CD4-positive, alpha-beta T cell (primary cell): ENCODE results near the gene SFXN5. TPM values are rescaled to one million over a fixed set of nuclear protein-coding genes. Genes with fewer than 3 reads are reported as not detected.

Source experiments
- ATAC-seq: fragments of 200-7000 bp; cut with Tn5 transposase; one replicate; pipeline ENCODE4 v1.10.0; 2022; ENCODE audit warnings: mild to moderate bottlenecking; ENCODE audit not compliant: poor library complexity
- CTCF ChIA-PET: fragments of 350-600 bp; sonication (Branson Sonifier 250); formaldehyde crosslinking; loops from one replicate; lab custom pipeline; 2021; ENCODE audit warnings: antibody characterized with exemption, inconsistent platforms; lab: Charles Lee
- POLR2A ChIA-PET: fragments of 350-600 bp; sonication (Branson Sonifier 250); formaldehyde crosslinking; loops from one replicate; lab custom pipeline; 2021; ENCODE audit warnings: antibody characterized with exemption, inconsistent platforms; lab: Charles Lee
- DNase-seq, 14 experiments: peaks; one replicate each; pipeline ENCODE4 v3.0.0-alpha.2; 2013 to 2020; ENCODE audit warnings: mixed read lengths in 2 of 14
- H3K27ac ChIP-seq, 2 donors: one replicate each; pipeline versions ENCODE4 v1.5.1 to v1.7.0; 2013; ENCODE audit warnings: low read length in 2 of 2, low read depth in 1 of 2, mild to moderate bottlenecking in 1 of 2
- H3K27me3 ChIP-seq, 2 experiments: 1 replicate in 1 of 2; 2 replicates in 1 of 2; pipeline versions ENCODE4 v1.6.1 to v1.7.0; 2013; ENCODE audit warnings: low read length in 2 of 2, control low read depth in 1 of 2, mild to moderate bottlenecking in 1 of 2, moderate library complexity in 1 of 2; ENCODE audit not compliant: insufficient read depth in 2 of 2, control insufficient read depth in 1 of 2
- H3K36me3 ChIP-seq: one replicate; pipeline ENCODE4 v1.6.1; 2013; ENCODE audit warnings: low read length, control low read depth; ENCODE audit not compliant: insufficient read depth
- H3K4me1 ChIP-seq: one replicate; pipeline ENCODE4 v1.6.1; 2013; ENCODE audit warnings: low read length, control low read depth; ENCODE audit not compliant: insufficient read depth
- H3K4me3 ChIP-seq: one replicate; pipeline ENCODE4 v1.5.1; 2013; ENCODE audit warnings: mild to moderate bottlenecking, low read length, moderate library complexity
- H3K9me3 ChIP-seq, 2 experiments: 1 replicate in 1 of 2; 2 replicates in 1 of 2; pipeline versions ENCODE4 v1.6.1 to v1.7.0; 2013; ENCODE audit warnings: low read length in 2 of 2, mild to moderate bottlenecking in 2 of 2, control low read depth in 1 of 2, moderate library complexity in 1 of 2; ENCODE audit not compliant: control insufficient read depth in 1 of 2, insufficient read depth in 1 of 2
- H3K27ac Mint-ChIP-seq: one replicate; pipeline ENCODE4 v1.8.0; 2020; ENCODE audit warnings: mixed read lengths
- H3K27me3 Mint-ChIP-seq: one replicate; pipeline ENCODE4 v1.8.0; 2021; ENCODE audit warnings: mixed read lengths
- H3K36me3 Mint-ChIP-seq: one replicate; pipeline ENCODE4 v1.8.0; 2021; ENCODE audit warnings: low read depth, mixed read lengths
- H3K4me1 Mint-ChIP-seq: one replicate; pipeline ENCODE4 v1.8.0; 2021; ENCODE audit warnings: low read depth, mixed read lengths
- H3K4me3 Mint-ChIP-seq: one replicate; pipeline ENCODE4 v1.8.0; 2020; ENCODE audit warnings: mild to moderate bottlenecking, mixed read lengths
- H3K9me3 Mint-ChIP-seq: one replicate; pipeline ENCODE4 v1.8.0; 2020; ENCODE audit warnings: mixed read lengths
- CTCF ChIP-seq: fragments of 200-600 bp; IDR thresholded peaks from one replicate; pipeline ENCODE4 v1.8.0; 2022; ENCODE audit warnings: antibody characterized with exemption, mild to moderate bottlenecking
- intact Hi-C, 2 experiments: fragments of 100-400 bp; cut with DNase I in 1 of 2; cut with micrococcal nuclease in 1 of 2; formaldehyde crosslinking; loops; one replicate each; pipeline versions ENCODE4 v1.15.1 to v1.9.0; 2023 to 2025; cut with DNase I, micrococcal nuclease
- total RNA-seq, 174 experiments: library from RNA in 2 of 174; stranded (reverse) in 2 of 174; gene quantifications; one replicate each; pipeline ENCODE4 v1.2.3 and lab custom pipeline; 2021 to 2026

Gene SFXN5
- total RNA-seq, 2 experiments from 2014 or later, result 5.1 to 5.4 TPM

GRCh38 chr2:73054980-73055379 is 16.5 kb downstream of the SFXN5 start:
- ATAC-seq (no peak), DNase-seq (no peak)
- intact Hi-C loops, result no loop called here
- no peak for TF ChIP-seq CTCF
- Histone ChIP-seq H3K4me3 (no peak overlapping the region), H3K4me1 (no peaks in the 10 kb centered on the region), H3K9me3 (peaks cover 11 to 14% of the 10 kb centered on the region in 2 experiments), H3K27me3 (no peaks in the 10 kb centered on the region), H3K27ac (no peak overlapping the region), H3K36me3 (peaks cover 5% of the 10 kb centered on the region)
- peaks cover 19% of the 10 kb centered on the region for H3K36me3 Mint-ChIP-seq
- no peaks in the 10 kb centered on the region for H3K27me3 Mint-ChIP-seq
- H3K27ac Mint-ChIP-seq, result no peak overlapping the region
- ChIA-PET POLR2A (no interaction called here), CTCF (no interaction called here)
- no peak overlapping the region for H3K4me3 Mint-ChIP-seq
- H3K9me3 Mint-ChIP-seq, result no peaks in the 10 kb centered on the region
- H3K4me1 Mint-ChIP-seq, result no peaks in the 10 kb centered on the region

GRCh38 chr2:73053316-73054114 is 18.0 kb downstream of the SFXN5 start:
- H3K27ac Mint-ChIP-seq, result no peak overlapping the region
- H3K27me3 ChIP-seq, result no peaks in the 10 kb centered on the region
- peaks cover 14% of the 10 kb centered on the region for H3K36me3 Mint-ChIP-seq
- CTCF ChIA-PET, result no interaction called here
- H3K4me1 Mint-ChIP-seq, result no peaks in the 10 kb centered on the region
- intact Hi-C loops, result no loop called here
- no peaks in the 10 kb centered on the region for H3K4me1 ChIP-seq
- POLR2A ChIA-PET, result no interaction called here
- no peak overlapping the region for H3K27ac ChIP-seq
- no peak overlapping the region for H3K4me3 ChIP-seq
- H3K9me3 ChIP-seq, result peaks cover 11 to 14% of the 10 kb centered on the region in 2 experiments
- DNase-seq (no peak), ATAC-seq (no peak)
- H3K9me3 Mint-ChIP-seq, result no peaks in the 10 kb centered on the region
- no peak for TF ChIP-seq CTCF
- H3K36me3 ChIP-seq, result peaks cover 5% of the 10 kb centered on the region
- H3K4me3 Mint-ChIP-seq, result no peak overlapping the region
- H3K27me3 Mint-ChIP-seq, result no peaks in the 10 kb centered on the region

- Histone ChIP-seq H3K27me3 (no peaks in the 10 kb centered on the region), H3K4me1 (no peaks in the 10 kb centered on the region), H3K27ac (no peak overlapping the region), H3K36me3 (no peaks in the 10 kb centered on the region), H3K9me3 (no peaks in the 10 kb centered on the region), H3K4me3 (no peak overlapping the region)
- no peaks in the 10 kb centered on the region for H3K27me3 Mint-ChIP-seq
- H3K9me3 Mint-ChIP-seq, result no peaks in the 10 kb centered on the region
- no peaks in the 10 kb centered on the region for H3K4me1 Mint-ChIP-seq
- ChIA-PET POLR2A (no interaction called here), CTCF (no interaction called here)
- no peak overlapping the region for H3K4me3 Mint-ChIP-seq
- DNase-seq (no peak), ATAC-seq (no peak)
- no peak for TF ChIP-seq CTCF
- H3K27ac Mint-ChIP-seq, result no peak overlapping the region
- no peaks in the 10 kb centered on the region for H3K36me3 Mint-ChIP-seq
- intact Hi-C loops, result no loop called here
Measured at GRCh38 chr2:73050121-73050545, 21.4 kb downstream of the SFXN5 start.
